NAMALWA (cell line): ENCODE results near the gene CTDP1.

Experiments used
- DNase-seq: peaks from one replicate; pipeline ENCODE4 v3.0.0-alpha.2; 2015; ENCODE audit warnings: low spot score

The CTDP1 gene

GRCh38 chr18:79644666-79645057, 34.9 kb upstream of the CTDP1 start:
- no peak for DNase-seq

- DNase-seq: no peak
Measured at GRCh38 chr18:79645291-79645983, 34.2 kb upstream of the CTDP1 start.

- no peak for DNase-seq
Measured at GRCh38 chr18:79647307-79647706, 32.3 kb upstream of the CTDP1 start.

- no peak for DNase-seq
Measured at GRCh38 chr18:79650959-79651358, 28.6 kb upstream of the CTDP1 start.

GRCh38 chr18:79657342-79657996, 22.1 kb upstream of the CTDP1 start:
- DNase-seq: no peak

GRCh38 chr18:79658366-79658765, 21.2 kb upstream of the CTDP1 start:
- no peak for DNase-seq

- DNase-seq: no peak
Measured at GRCh38 chr18:79659733-79660132, 19.9 kb upstream of the CTDP1 start.

- no peak for DNase-seq
Measured at GRCh38 chr18:79662034-79662433, 17.6 kb upstream of the CTDP1 start.

- DNase-seq: no peak
Measured at GRCh38 chr18:79662439-79662838, 17.2 kb upstream of the CTDP1 start.

GRCh38 chr18:79664525-79665125, 15.0 kb upstream of the CTDP1 start:
- DNase-seq: no peak

GRCh38 chr18:79668203-79668602, 11.4 kb upstream of the CTDP1 start:
- DNase-seq: no peak

- DNase-seq: no peak
Measured at GRCh38 chr18:79672490-79673276, 6.9 kb upstream of the CTDP1 start.

- DNase-seq: no peak
Measured at GRCh38 chr18:79677221-79677620, 2.4 kb upstream of the CTDP1 start.

- DNase-seq: no peak
Measured at GRCh38 chr18:79677840-79678239, 1.8 kb upstream of the CTDP1 start.

GRCh38 chr18:79678665-79679551, 695 bp upstream of the CTDP1 start:
- peak; percentile 99 for DNase-seq

- DNase-seq: peak; percentile 55
Measured at GRCh38 chr18:79680100-79680879, 687 bp downstream of the CTDP1 start.

GRCh38 chr18:79680891-79681339, 1.3 kb downstream of the CTDP1 start:
- no peak for DNase-seq

- DNase-seq: peak; percentile 8
Measured at GRCh38 chr18:79681484-79682387, 2.1 kb downstream of the CTDP1 start.

GRCh38 chr18:79682481-79682880, 2.9 kb downstream of the CTDP1 start:
- no peak for DNase-seq
